Measurements from ENCODE around the gene RAB29. TPM values are rescaled to one million over a fixed set of nuclear protein-coding genes. Genes with fewer than 3 reads are reported as not detected.
A peak's percentile ranks its signal among the peaks of the same experiment; 100 is the strongest.
"Not testable (repeated sequence)": the region's sequence is repeated elsewhere in the genome, so short reads cannot be mapped to it uniquely, and the experiment has no call there.

RAB29 gene
- total RNA-seq, 2 experiments from 2014 or later = 25.0 TPM

GRCh38 chr1:205739348-205740160 is 35.7 kb downstream of the RAB29 start:
- DNase-seq = no peak
- intact Hi-C loops (cut with micrococcal nuclease) = loop anchor here (1.0 kb wide), 1 partner anchor 8 kb away; no protein-coding TSS in a partner anchor
- Mint-ChIP-seq H3K36me3 (ENCODE audit: low read depth) (peaks cover 20% of the 10 kb centered on the region), H3K4me1 (ENCODE audit: low read depth) (peaks cover 47% of the 10 kb centered on the region), H3K4me3 (no peak overlapping the region), H3K27me3 (ENCODE audit: low read depth) (no peaks in the 10 kb centered on the region), H3K9me3 (no peaks in the 10 kb centered on the region), H3K27ac (peak overlapping the region; percentile 24)
- CTCF ChIA-PET = interaction anchor here (0.7 to 1.6 kb wide), 3 partner anchors 10 to 31 kb away, joined by 3 to 5 read pairs (median 3); no protein-coding TSS in a partner anchor

- intact Hi-C loops (cut with micrococcal nuclease) = no loop called here
- CTCF ChIA-PET = interaction anchor here (2.6 kb wide), 1 partner anchor 24 kb away, joined by 7 read pairs; no protein-coding TSS in a partner anchor
- Mint-ChIP-seq H3K27ac (no peak overlapping the region), H3K9me3 (no peaks in the 10 kb centered on the region), H3K27me3 (ENCODE audit: low read depth) (no peaks in the 10 kb centered on the region), H3K4me3 (no peak overlapping the region), H3K36me3 (ENCODE audit: low read depth) (peaks cover 33% of the 10 kb centered on the region), H3K4me1 (ENCODE audit: low read depth) (peaks cover 44% of the 10 kb centered on the region)
- DNase-seq = no peak
These were observed 40.1 kb downstream of the RAB29 start for GRCh38 chr1:205735218-205735617.

- CTCF ChIA-PET = interaction anchor here (0.7 to 1.5 kb wide), 5 partner anchors 22 to 244 kb away, joined by 3 to 4 read pairs (median 3); no protein-coding TSS in a partner anchor
- H3K4me1 Mint-ChIP-seq (ENCODE audit: low read depth) = peaks cover 42% of the 10 kb centered on the region
These were observed 41.7 kb downstream of the RAB29 start for GRCh38 chr1:205733438-205734175.

GRCh38 chr1:205729945-205730610 is 45.2 kb downstream of the RAB29 start:
- no peaks in the 10 kb centered on the region for H3K9me3 Mint-ChIP-seq
- H3K4me3 Mint-ChIP-seq = no peak overlapping the region
- H3K27me3 Mint-ChIP-seq (ENCODE audit: low read depth) = no peaks in the 10 kb centered on the region
- no peak overlapping the region for H3K27ac Mint-ChIP-seq
- CTCF ChIA-PET = interaction anchor here (0.8 to 1.6 kb wide), 3 partner anchors 18 to 27 kb away, joined by 3 to 5 read pairs (median 3); no protein-coding TSS in a partner anchor
- intact Hi-C loops (cut with micrococcal nuclease) = no loop called here
- H3K4me1 Mint-ChIP-seq (ENCODE audit: low read depth) = peaks cover 33% of the 10 kb centered on the region
- no peak for DNase-seq
- H3K36me3 Mint-ChIP-seq (ENCODE audit: low read depth) = peaks cover 26% of the 10 kb centered on the region

More at GRCh38 chr1:205733438-205734175, 41.7 kb downstream of the RAB29 start:
- DNase-seq = no peak
- Mint-ChIP-seq H3K36me3 (ENCODE audit: low read depth) (peaks cover 27% of the 10 kb centered on the region), H3K4me3 (no peak overlapping the region), H3K27ac (no peak overlapping the region), H3K27me3 (ENCODE audit: low read depth) (no peaks in the 10 kb centered on the region), H3K9me3 (no peaks in the 10 kb centered on the region)
- intact Hi-C loops (cut with micrococcal nuclease) = no loop called here

- H3K27me3 Mint-ChIP-seq (ENCODE audit: low read depth) = no peaks in the 10 kb centered on the region
- CTCF ChIA-PET = interaction anchor here (1.6 kb wide), 1 partner anchor 15 kb away, joined by 4 read pairs; no protein-coding TSS in a partner anchor
- DNase-seq = no peak
- peaks cover 21% of the 10 kb centered on the region for H3K4me1 Mint-ChIP-seq (ENCODE audit: low read depth)
- intact Hi-C loops (cut with micrococcal nuclease) = no loop called here
- peaks cover 37% of the 10 kb centered on the region for H3K36me3 Mint-ChIP-seq (ENCODE audit: low read depth)
- no peaks in the 10 kb centered on the region for H3K9me3 Mint-ChIP-seq
- H3K4me3 Mint-ChIP-seq = no peak overlapping the region
- H3K27ac Mint-ChIP-seq = no peak overlapping the region
These were observed 48.6 kb downstream of the RAB29 start for GRCh38 chr1:205726619-205727125.

GRCh38 chr1:205725514-205725913 is 49.8 kb downstream of the RAB29 start:
- Mint-ChIP-seq H3K27me3 (ENCODE audit: low read depth) (no peaks in the 10 kb centered on the region), H3K27ac (no peak overlapping the region), H3K36me3 (ENCODE audit: low read depth) (peaks cover 38% of the 10 kb centered on the region), H3K4me1 (ENCODE audit: low read depth) (peaks cover 18% of the 10 kb centered on the region), H3K4me3 (no peak overlapping the region), H3K9me3 (no peaks in the 10 kb centered on the region)
- intact Hi-C loops (cut with micrococcal nuclease) = no loop called here
- CTCF ChIA-PET = interaction anchor here (0.6 to 2.0 kb wide), 2 partner anchors 15 to 30 kb away, joined by 3 to 6 read pairs; no protein-coding TSS in a partner anchor
- DNase-seq = no peak

- not testable (repeated sequence) for H3K9me3 Mint-ChIP-seq
- CTCF ChIA-PET = interaction anchor here (0.6 to 1.8 kb wide), 4 partner anchors 9 to 112 kb away, joined by 5 to 8 read pairs (median 6); no protein-coding TSS in a partner anchor
These were observed 54.5 kb downstream of the RAB29 start for GRCh38 chr1:205720740-205721139.

GRCh38 chr1:205719762-205720161 is 55.5 kb downstream of the RAB29 start:
- intact Hi-C loops (cut with micrococcal nuclease) = loop anchor here (1.0 to 2.0 kb wide), 2 partner anchors 29 to 53 kb away; no protein-coding TSS in a partner anchor
- DNase-seq = no peak
- Mint-ChIP-seq H3K36me3 (ENCODE audit: low read depth) (peaks cover 52% of the 10 kb centered on the region), H3K27ac (peak overlapping the region; percentile 67), H3K9me3 (no peaks in the 10 kb centered on the region), H3K4me1 (ENCODE audit: low read depth) (peaks cover 42% of the 10 kb centered on the region), H3K4me3 (no peak overlapping the region), H3K27me3 (ENCODE audit: low read depth) (no peaks in the 10 kb centered on the region)
- CTCF ChIA-PET = interaction anchor here (1.3 kb wide), 1 partner anchor 53 kb away, joined by 5 read pairs; no protein-coding TSS in a partner anchor

More at GRCh38 chr1:205720740-205721139, 54.5 kb downstream of the RAB29 start:
- intact Hi-C loops (cut with micrococcal nuclease) = loop anchor here (2.0 kb wide), 1 partner anchor 28 kb away; no protein-coding TSS in a partner anchor
- H3K27ac Mint-ChIP-seq; H3K27me3 Mint-ChIP-seq (ENCODE audit: low read depth); DNase-seq; H3K4me3 Mint-ChIP-seq: not testable (repeated sequence)
- Mint-ChIP-seq H3K36me3 (ENCODE audit: low read depth) (peaks cover 59% of the 10 kb centered on the region), H3K4me1 (ENCODE audit: low read depth) (peaks cover 36% of the 10 kb centered on the region)

GRCh38 chr1:205719015-205719414 is 56.3 kb downstream of the RAB29 start:
- H3K36me3 Mint-ChIP-seq (ENCODE audit: low read depth) = peaks cover 50% of the 10 kb centered on the region
- no peaks in the 10 kb centered on the region for H3K27me3 Mint-ChIP-seq (ENCODE audit: low read depth)
- H3K9me3 Mint-ChIP-seq = no peaks in the 10 kb centered on the region
- no peak for DNase-seq
- peak overlapping the region; percentile 6 for H3K27ac Mint-ChIP-seq
- H3K4me1 Mint-ChIP-seq (ENCODE audit: low read depth) = peaks cover 42% of the 10 kb centered on the region
- no peak overlapping the region for H3K4me3 Mint-ChIP-seq
- CTCF ChIA-PET = interaction anchor here (0.6 kb wide), 1 partner anchor 424 kb away, joined by 3 read pairs; no protein-coding TSS in a partner anchor
- intact Hi-C loops (cut with micrococcal nuclease) = loop anchor here (1.0 kb wide), 1 partner anchor 53 kb away; no protein-coding TSS in a partner anchor
